ENCODE measurements around the gene ZHX3. TPM values are rescaled to one million over a fixed set of nuclear protein-coding genes. Genes with fewer than 3 reads are reported as not detected.

The ZHX3 gene
- total and polyA plus RNA-seq, 2 of the 13 experiments (the other 11 are each of a cell fraction or from before 2014, with no cell fraction given), result 8.4 to 11.7 TPM

- TF ChIP-seq YEATS2 (CRISPR knock-in tag; IDR thresholded peaks at IDR 0.05; ENCODE audit: borderline replicate concordance), result no peak
- TF ChIP-seq SNAPC4 (CRISPR knock-in tag; IDR thresholded peaks at IDR 0.05), result 0 out of 2 replicates have a peak, but pooled peaks have one; percentile 51
- no peak for TF ChIP-seq SRSF1 (optimal IDR thresholded peaks at IDR 0.05; ENCODE audit: low read depth, low read length)
- TF ChIP-seq ZHX1 (CRISPR knock-in tag; IDR thresholded peaks at IDR 0.05; ENCODE audit: low read depth), result no peak
- TF ChIP-seq PHF21A (CRISPR knock-in tag; IDR thresholded peaks at IDR 0.05), result 0 out of 2 replicates have a peak, but pooled peaks have one; percentile 30
- TF ChIP-seq ZSCAN12 (CRISPR knock-in tag; IDR thresholded peaks at IDR 0.05), result no peak
- no peak for TF ChIP-seq BCL3 (CRISPR knock-in tag; IDR thresholded peaks at IDR 0.05)
- TF ChIP-seq CBFB (CRISPR knock-in tag; IDR thresholded peaks at IDR 0.05), result 0 out of 2 replicates have a peak, but pooled peaks have one; percentile 31
- TF ChIP-seq ZNF83 (CRISPR knock-in tag; IDR thresholded peaks at IDR 0.05; ENCODE audit: borderline replicate concordance), result no peak
- TF ChIP-seq NFATC3 (CRISPR knock-in tag; IDR thresholded peaks at IDR 0.05), result no peak
- TF ChIP-seq ZC3H4 (CRISPR knock-in tag; IDR thresholded peaks at IDR 0.05; ENCODE audit: borderline replicate concordance), result no peak
- no peak for TF ChIP-seq TGIF2 (CRISPR knock-in tag; IDR thresholded peaks at IDR 0.05)
- TF ChIP-seq ARNT2 (CRISPR knock-in tag; IDR thresholded peaks at IDR 0.05; ENCODE audit: low read depth), result no peak
- TF ChIP-seq ZNF10 (CRISPR knock-in tag; IDR thresholded peaks at IDR 0.05; ENCODE audit: borderline replicate concordance, low read depth), result no peak
- no peak for TF ChIP-seq ZNF260 (CRISPR knock-in tag; IDR thresholded peaks at IDR 0.05; ENCODE audit: borderline replicate concordance, low read depth)
- TF ChIP-seq AGO2 (optimal IDR thresholded peaks at IDR 0.05; ENCODE audit: low read depth, low read length), result no peak
- TF ChIP-seq ZFP90 (CRISPR knock-in tag; IDR thresholded peaks at IDR 0.05; ENCODE audit: borderline replicate concordance), result no peak
- no peak for TF ChIP-seq ATRX (CRISPR knock-in tag; IDR thresholded peaks at IDR 0.05; ENCODE audit: borderline replicate concordance)
- TF ChIP-seq ERF (CRISPR knock-in tag; IDR thresholded peaks at IDR 0.05), result no peak
- TF ChIP-seq ATF5 (CRISPR knock-in tag; IDR thresholded peaks at IDR 0.05; ENCODE audit: low read depth), result 0 out of 2 replicates have a peak, but pooled peaks have one; percentile 31
Measured at GRCh38 chr20:41138475-41139226, 178.9 kb downstream of the ZHX3 start (continued).
